ENCODE measurements around the gene SETMAR.

Gene SETMAR

GRCh38 chr3:4341336-4341675 lies 38.1 kb downstream of the SETMAR start:
- H3K27ac ChIP-seq (ENCODE audit: low read depth, low read length) = no peak overlapping the region
- no peak overlapping the region for H3K4me3 ChIP-seq (ENCODE audit: low read depth in 1 of 5, low read length in 5 of 5)
- H3K27me3 ChIP-seq (ENCODE audit: control insufficient read depth in 5 of 5, insufficient read depth in 4 of 5, low read length in 5 of 5) = no peaks in the 10 kb centered on the region
- peaks cover 0 to 4% (median 0%) of the 10 kb centered on the region in 5 donors for H3K36me3 ChIP-seq (ENCODE audit: control insufficient read depth in 5 of 5, insufficient read depth in 5 of 5, low read length in 5 of 5)
- peaks cover 0 to 22% (median 7%) of the 10 kb centered on the region in 5 donors for H3K4me1 ChIP-seq (ENCODE audit: control insufficient read depth in 5 of 5, insufficient read depth in 5 of 5, low read length in 5 of 5)
- no peaks in the 10 kb centered on the region for H3K9me3 ChIP-seq (ENCODE audit: control insufficient read depth in 5 of 5, low read length in 5 of 5)
- H3K9ac ChIP-seq (ENCODE audit: low read length in 5 of 5) = no peak overlapping the region

GRCh38 chr3:4343258-4343657 lies 40.1 kb downstream of the SETMAR start:
- Histone ChIP-seq H3K27ac (ENCODE audit: low read depth, low read length) (no peak overlapping the region), H3K9ac (ENCODE audit: low read length in 5 of 5) (no peak overlapping the region), H3K27me3 (ENCODE audit: control insufficient read depth in 5 of 5, insufficient read depth in 4 of 5, low read length in 5 of 5) (no peaks in the 10 kb centered on the region), H3K4me1 (ENCODE audit: control insufficient read depth in 5 of 5, insufficient read depth in 5 of 5, low read length in 5 of 5) (peaks cover 0 to 17% (median 4%) of the 10 kb centered on the region in 5 donors), H3K4me3 (ENCODE audit: low read depth in 1 of 5, low read length in 5 of 5) (no peak overlapping the region), H3K36me3 (ENCODE audit: control insufficient read depth in 5 of 5, insufficient read depth in 5 of 5, low read length in 5 of 5) (peaks cover 0 to 4% (median 0%) of the 10 kb centered on the region in 5 donors), H3K9me3 (ENCODE audit: control insufficient read depth in 5 of 5, low read length in 5 of 5) (no peaks in the 10 kb centered on the region)

- Histone ChIP-seq H3K4me1 (ENCODE audit: control insufficient read depth in 5 of 5, insufficient read depth in 5 of 5, low read length in 5 of 5) (peaks cover 0 to 11% (median 9%) of the 10 kb centered on the region in 5 donors), H3K9me3 (ENCODE audit: control insufficient read depth in 5 of 5, low read length in 5 of 5) (no peaks in the 10 kb centered on the region), H3K9ac (ENCODE audit: low read length in 5 of 5) (peak overlapping the region; percentile 14 to 73 (median 42)), H3K27ac (ENCODE audit: low read depth, low read length) (peak overlapping the region; percentile 34), H3K27me3 (ENCODE audit: control insufficient read depth in 5 of 5, insufficient read depth in 4 of 5, low read length in 5 of 5) (no peaks in the 10 kb centered on the region), H3K4me3 (ENCODE audit: low read depth in 1 of 5, low read length in 5 of 5) (peak overlapping the region in 4 of 5 donors; percentile 39 to 63 (median 54)), H3K36me3 (ENCODE audit: control insufficient read depth in 5 of 5, insufficient read depth in 5 of 5, low read length in 5 of 5) (no peaks in the 10 kb centered on the region)
These were observed 47.6 kb downstream of the SETMAR start for GRCh38 chr3:4350789-4351163.

- peaks cover 0 to 16% (median 9%) of the 10 kb centered on the region in 5 donors for H3K4me1 ChIP-seq (ENCODE audit: control insufficient read depth in 5 of 5, insufficient read depth in 5 of 5, low read length in 5 of 5)
- H3K9ac ChIP-seq (ENCODE audit: low read length in 5 of 5) = peak overlapping the region; percentile 14 to 73 (median 42)
- peak overlapping the region; percentile 34 for H3K27ac ChIP-seq (ENCODE audit: low read depth, low read length)
- peak overlapping the region; percentile 39 to 63 (median 54) for H3K4me3 ChIP-seq (ENCODE audit: low read depth in 1 of 5, low read length in 5 of 5)
- no peaks in the 10 kb centered on the region for H3K27me3 ChIP-seq (ENCODE audit: control insufficient read depth in 5 of 5, insufficient read depth in 4 of 5, low read length in 5 of 5)
- no peaks in the 10 kb centered on the region for H3K9me3 ChIP-seq (ENCODE audit: control insufficient read depth in 5 of 5, low read length in 5 of 5)
- H3K36me3 ChIP-seq (ENCODE audit: control insufficient read depth in 5 of 5, insufficient read depth in 5 of 5, low read length in 5 of 5) = no peaks in the 10 kb centered on the region
These were observed 48.1 kb downstream of the SETMAR start for GRCh38 chr3:4351164-4351855.

- no peaks in the 10 kb centered on the region for H3K27me3 ChIP-seq (ENCODE audit: control insufficient read depth in 5 of 5, insufficient read depth in 4 of 5, low read length in 5 of 5)
These were observed 48.7 kb downstream of the SETMAR start for GRCh38 chr3:4351872-4352271.

GRCh38 chr3:4355401-4356219 lies 52.4 kb downstream of the SETMAR start:
- Histone ChIP-seq H3K36me3 (ENCODE audit: control insufficient read depth in 5 of 5, insufficient read depth in 5 of 5, low read length in 5 of 5) (peaks cover 0 to under 1% (median 0%) of the 10 kb centered on the region in 5 donors), H3K4me1 (ENCODE audit: control insufficient read depth in 5 of 5, insufficient read depth in 5 of 5, low read length in 5 of 5) (peaks cover 0 to 21% (median 9%) of the 10 kb centered on the region in 5 donors), H3K27ac (ENCODE audit: low read depth, low read length) (no peak overlapping the region), H3K9me3 (ENCODE audit: control insufficient read depth in 5 of 5, low read length in 5 of 5) (no peaks in the 10 kb centered on the region), H3K9ac (ENCODE audit: low read length in 5 of 5) (no peak overlapping the region), H3K27me3 (ENCODE audit: control insufficient read depth in 5 of 5, insufficient read depth in 4 of 5, low read length in 5 of 5) (no peaks in the 10 kb centered on the region), H3K4me3 (ENCODE audit: low read depth in 1 of 5, low read length in 5 of 5) (no peak overlapping the region)

More at GRCh38 chr3:4351872-4352271, 48.7 kb downstream of the SETMAR start:
- H3K27ac ChIP-seq (ENCODE audit: low read depth, low read length) = no peak overlapping the region
- H3K4me3 ChIP-seq (ENCODE audit: low read depth in 1 of 5, low read length in 5 of 5) = peak overlapping the region in 1 of 5 donors; percentile 55
- no peaks in the 10 kb centered on the region for H3K36me3 ChIP-seq (ENCODE audit: control insufficient read depth in 5 of 5, insufficient read depth in 5 of 5, low read length in 5 of 5)
- no peak overlapping the region for H3K9ac ChIP-seq (ENCODE audit: low read length in 5 of 5)
- H3K9me3 ChIP-seq (ENCODE audit: control insufficient read depth in 5 of 5, low read length in 5 of 5) = no peaks in the 10 kb centered on the region
- peaks cover 0 to 21% (median 9%) of the 10 kb centered on the region in 5 donors for H3K4me1 ChIP-seq (ENCODE audit: control insufficient read depth in 5 of 5, insufficient read depth in 5 of 5, low read length in 5 of 5)

- Histone ChIP-seq H3K36me3 (ENCODE audit: control insufficient read depth in 5 of 5, insufficient read depth in 5 of 5, low read length in 5 of 5) (peaks cover 0 to 3% (median 0%) of the 10 kb centered on the region in 5 donors), H3K4me1 (ENCODE audit: control insufficient read depth in 5 of 5, insufficient read depth in 5 of 5, low read length in 5 of 5) (peaks cover 0 to 17% (median 6%) of the 10 kb centered on the region in 5 donors), H3K9me3 (ENCODE audit: control insufficient read depth in 5 of 5, low read length in 5 of 5) (no peaks in the 10 kb centered on the region), H3K27ac (ENCODE audit: low read depth, low read length) (no peak overlapping the region), H3K4me3 (ENCODE audit: low read depth in 1 of 5, low read length in 5 of 5) (no peak overlapping the region), H3K9ac (ENCODE audit: low read length in 5 of 5) (no peak overlapping the region), H3K27me3 (ENCODE audit: control insufficient read depth in 5 of 5, insufficient read depth in 4 of 5, low read length in 5 of 5) (no peaks in the 10 kb centered on the region)
These were observed 53.0 kb downstream of the SETMAR start for GRCh38 chr3:4356220-4356540.

GRCh38 chr3:4356546-4357410 lies 53.6 kb downstream of the SETMAR start:
- Histone ChIP-seq H3K9ac (ENCODE audit: low read length in 5 of 5) (no peak overlapping the region), H3K4me1 (ENCODE audit: control insufficient read depth in 5 of 5, insufficient read depth in 5 of 5, low read length in 5 of 5) (peaks cover 0 to 15% (median under 1%) of the 10 kb centered on the region in 5 donors), H3K4me3 (ENCODE audit: low read depth in 1 of 5, low read length in 5 of 5) (no peak overlapping the region), H3K36me3 (ENCODE audit: control insufficient read depth in 5 of 5, insufficient read depth in 5 of 5, low read length in 5 of 5) (peaks cover 0 to 9% (median 3%) of the 10 kb centered on the region in 5 donors), H3K27ac (ENCODE audit: low read depth, low read length) (no peak overlapping the region), H3K9me3 (ENCODE audit: control insufficient read depth in 5 of 5, low read length in 5 of 5) (no peaks in the 10 kb centered on the region), H3K27me3 (ENCODE audit: control insufficient read depth in 5 of 5, insufficient read depth in 4 of 5, low read length in 5 of 5) (no peaks in the 10 kb centered on the region)

GRCh38 chr3:4358273-4358672 lies 55.1 kb downstream of the SETMAR start:
- Histone ChIP-seq H3K4me3 (ENCODE audit: low read depth in 1 of 5, low read length in 5 of 5) (no peak overlapping the region), H3K4me1 (ENCODE audit: control insufficient read depth in 5 of 5, insufficient read depth in 5 of 5, low read length in 5 of 5) (peaks cover 0 to 15% (median 0%) of the 10 kb centered on the region in 5 donors), H3K9me3 (ENCODE audit: control insufficient read depth in 5 of 5, low read length in 5 of 5) (no peaks in the 10 kb centered on the region), H3K27ac (ENCODE audit: low read depth, low read length) (no peak overlapping the region), H3K36me3 (ENCODE audit: control insufficient read depth in 5 of 5, insufficient read depth in 5 of 5, low read length in 5 of 5) (peaks cover 0 to 13% (median 7%) of the 10 kb centered on the region in 5 donors), H3K9ac (ENCODE audit: low read length in 5 of 5) (no peak overlapping the region), H3K27me3 (ENCODE audit: control insufficient read depth in 5 of 5, insufficient read depth in 4 of 5, low read length in 5 of 5) (no peaks in the 10 kb centered on the region)

All from subcutaneous abdominal adipose tissue (tissue), 5 donors.